Large intestine (tissue), 3 donors: Measurements from ENCODE around the gene SHBG. TPM values are rescaled to one million over a fixed set of nuclear protein-coding genes. Genes with fewer than 3 reads are reported as not detected.
"Not testable (repeated sequence)": the region's sequence is repeated elsewhere in the genome, so short reads cannot be mapped to it uniquely, and the experiment has no call there.

Experiments used
- DNase-seq, 2 donors: peaks; one replicate each; pipeline versions ENCODE4 v3.0.0 to v3.0.0-alpha.2; 2013
- H3K27ac ChIP-seq: one replicate; pipeline ENCODE4 v1.5.1; 2013; ENCODE audit warnings: low read length
- H3K27me3 ChIP-seq: 2 replicates; pipeline ENCODE4 v1.6.1; 2013; ENCODE audit warnings: low read length; ENCODE audit not compliant: control insufficient read depth, insufficient read depth
- H3K36me3 ChIP-seq: 2 replicates; pipeline ENCODE4 v1.6.1; 2013; ENCODE audit warnings: low read length; ENCODE audit not compliant: control insufficient read depth, insufficient read depth
- H3K4me1 ChIP-seq: one replicate; pipeline ENCODE4 v1.6.1; 2013; ENCODE audit warnings: low read length; ENCODE audit not compliant: control insufficient read depth, insufficient read depth
- H3K4me3 ChIP-seq: one replicate; pipeline ENCODE4 v1.5.1; 2013; ENCODE audit warnings: low read length
- H3K9me3 ChIP-seq: one replicate; pipeline ENCODE4 v1.6.1; 2013; ENCODE audit warnings: mild to moderate bottlenecking, low read depth, low read length, moderate library complexity; ENCODE audit not compliant: control insufficient read depth
- WGBS: methylation state at CpG from one replicate; pipeline ENCODE4 v1.1.5; 2013; ENCODE audit warnings: low lambda C conversion rate; ENCODE audit not compliant: insufficient coverage; 5-methylcytosine and 5-hydroxymethylcytosine counted together
- polyA plus RNA-seq: library from polyadenylated mRNA; unstranded; fragments of 120-200 nt; gene quantifications from one replicate; pipeline ENCODE4 v1.2.1, GENCODE V29; 2013

Gene SHBG
- polyA plus RNA-seq, 1 donor: 23.6 TPM

DNA sequence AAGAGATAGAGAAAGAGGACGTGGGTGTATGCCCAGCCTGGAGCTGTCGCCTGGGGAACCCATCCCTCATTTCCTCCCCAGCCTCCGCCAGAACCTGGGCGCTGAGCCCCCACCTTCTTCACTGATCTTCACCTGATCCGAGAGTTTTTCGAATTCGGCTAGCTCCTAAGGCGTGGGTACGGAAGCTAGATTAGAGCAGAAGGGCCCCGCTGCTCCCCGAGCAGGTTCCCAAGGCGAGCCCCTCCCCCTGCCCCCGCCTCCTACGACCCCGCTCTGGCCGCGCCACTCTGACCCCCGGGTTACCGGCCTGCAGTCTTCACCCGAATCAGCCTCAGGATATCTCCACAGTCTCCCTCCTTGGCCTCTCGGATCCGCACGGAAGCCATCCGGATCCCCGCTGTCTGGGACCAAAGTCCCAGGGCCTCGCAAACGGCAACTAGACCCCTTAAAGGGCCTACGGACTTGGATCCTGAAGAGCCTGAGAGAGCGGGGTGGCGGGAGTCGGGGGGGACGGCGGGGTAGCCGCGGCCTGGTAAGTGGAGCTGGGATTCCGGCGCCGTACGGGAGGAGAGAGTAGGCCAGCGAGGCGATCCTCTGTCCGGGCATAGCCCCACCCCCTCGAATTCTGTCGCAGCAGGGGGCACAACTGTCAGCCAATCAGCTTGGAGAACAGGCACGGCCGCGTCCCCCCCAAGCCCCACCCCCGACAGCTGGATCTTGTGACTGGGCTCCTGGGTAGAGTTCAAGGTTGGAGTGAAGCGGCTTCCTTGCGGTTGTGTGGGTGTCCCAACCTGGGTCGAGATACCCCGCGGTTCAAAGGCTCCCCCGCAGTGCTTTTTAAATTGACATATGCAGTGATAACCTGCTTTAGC lies 2.4 kb upstream of the SHBG start, which contains the start of gene SAT2:
Gene SAT2 (minus strand): TSS at position 572 of the 872 bp plus-strand sequence. CDS start 186 bp downstream, at position 386.
- WGBS: no CpG with 5 or more reads among the region's 54 CpGs

DNA sequence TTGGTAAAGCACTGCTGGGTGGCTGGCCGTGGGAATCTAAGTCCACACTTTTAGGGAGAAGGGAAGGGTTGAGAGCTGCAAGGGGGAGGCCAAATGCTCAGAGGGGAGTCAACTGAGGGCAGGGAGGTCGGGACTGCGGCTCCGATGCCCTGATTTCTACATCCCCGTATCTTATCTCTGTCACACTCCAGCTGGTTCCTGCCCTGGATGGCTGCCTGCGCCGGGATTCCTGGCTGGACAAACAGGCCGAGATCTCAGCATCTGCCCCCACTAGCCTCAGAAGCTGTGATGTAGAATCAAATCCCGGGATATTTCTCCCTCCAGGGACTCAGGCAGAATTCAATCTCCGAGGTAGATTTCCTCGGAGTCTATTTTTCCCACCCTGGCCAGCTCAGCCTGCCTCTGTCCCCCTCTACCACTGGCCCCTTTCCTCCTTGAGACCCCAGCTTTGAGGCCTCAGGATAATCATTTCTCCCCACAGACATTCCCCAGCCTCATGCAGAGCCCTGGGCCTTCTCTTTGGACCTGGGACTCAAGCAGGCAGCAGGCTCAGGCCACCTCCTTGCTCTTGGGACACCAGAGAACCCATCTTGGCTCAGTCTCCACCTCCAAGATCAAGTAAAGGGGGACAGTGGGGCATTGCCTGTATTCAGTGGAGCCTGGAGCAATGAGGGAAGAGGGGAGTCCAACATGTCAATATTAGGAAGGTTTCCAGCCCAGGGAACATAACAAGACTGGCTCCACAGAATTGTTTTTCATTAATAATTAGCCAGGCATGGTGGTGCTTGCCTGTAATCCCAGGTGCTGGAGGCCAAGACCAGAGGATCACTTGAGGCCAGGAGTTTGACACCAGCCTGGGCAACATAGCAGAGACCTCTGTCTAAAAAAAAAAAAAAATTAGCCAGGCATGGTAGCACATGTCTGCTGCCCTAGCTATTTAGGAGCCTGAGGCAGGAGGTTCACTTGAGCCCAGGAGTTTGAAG lies 1.8 kb downstream of the SHBG start:
- H3K4me3 ChIP-seq: no peak overlapping the region
- peak overlapping the region; percentile 80 for H3K27ac ChIP-seq
- H3K27me3 ChIP-seq: no peaks in the 10 kb centered on the region
- DNase-seq: peak in 1 of 2 donors; percentile 41
- H3K9me3 ChIP-seq: no peaks in the 10 kb centered on the region
- WGBS: no CpG with 5 or more reads among the region's 11 CpGs
- H3K36me3 ChIP-seq: peaks cover 2% of the 10 kb centered on the region
- peaks cover 46% of the 10 kb centered on the region for H3K4me1 ChIP-seq

More for the DNA sequence above, 2.4 kb upstream of the SHBG start, which contains the start of gene SAT2:
- H3K36me3 ChIP-seq: peaks cover 8% of the 10 kb centered on the region
- H3K27me3 ChIP-seq: no peaks in the 10 kb centered on the region
- peaks cover 53% of the 10 kb centered on the region for H3K4me1 ChIP-seq
- peak; percentile 96 to 97 for DNase-seq
- H3K27ac ChIP-seq: peak within 1 kb of the TSS; percentile 97
- peak within 1 kb of the TSS; percentile 85 for H3K4me3 ChIP-seq
- no peaks in the 10 kb centered on the region for H3K9me3 ChIP-seq

DNA sequence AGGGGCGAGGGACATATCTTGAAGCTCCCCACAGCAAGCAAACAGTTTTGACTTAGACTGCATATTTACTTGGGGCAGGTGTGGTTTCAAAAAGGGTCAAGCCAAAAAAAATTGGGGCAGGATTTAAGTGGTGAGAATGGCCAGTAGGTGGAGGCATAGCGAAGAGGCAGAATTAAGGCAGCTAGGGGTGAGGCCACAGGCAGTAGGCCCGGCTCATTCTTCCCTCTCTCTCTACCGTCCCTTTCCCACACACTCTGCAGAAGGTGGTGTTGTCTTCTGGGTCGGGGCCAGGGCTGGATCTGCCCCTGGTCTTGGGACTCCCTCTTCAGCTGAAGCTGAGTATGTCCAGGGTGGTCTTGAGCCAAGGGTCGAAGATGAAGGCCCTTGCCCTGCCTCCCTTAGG lies 2.6 kb downstream of the SHBG start:
- no peaks in the 10 kb centered on the region for H3K27me3 ChIP-seq
- no peak overlapping the region for H3K4me3 ChIP-seq
- no peak overlapping the region for H3K27ac ChIP-seq
- no peaks in the 10 kb centered on the region for H3K9me3 ChIP-seq
- no peaks in the 10 kb centered on the region for H3K36me3 ChIP-seq
- peaks cover 45% of the 10 kb centered on the region for H3K4me1 ChIP-seq
- 83% methylated on average over 1 of the region's 6 CpGs for WGBS
- DNase-seq: no peak

- no CpG with 5 or more reads among the region's 2 CpGs for WGBS
- Histone ChIP-seq H3K9me3 (no peaks in the 10 kb centered on the region), H3K27me3 (no peaks in the 10 kb centered on the region), H3K4me3 (no peak overlapping the region), H3K4me1 (peaks cover 42% of the 10 kb centered on the region), H3K27ac (no peak overlapping the region), H3K36me3 (no peaks in the 10 kb centered on the region)
- DNase-seq: no peak
These were observed 3.2 kb downstream of the SHBG start for GRCh38 chr17:7633093-7633492.

DNA sequence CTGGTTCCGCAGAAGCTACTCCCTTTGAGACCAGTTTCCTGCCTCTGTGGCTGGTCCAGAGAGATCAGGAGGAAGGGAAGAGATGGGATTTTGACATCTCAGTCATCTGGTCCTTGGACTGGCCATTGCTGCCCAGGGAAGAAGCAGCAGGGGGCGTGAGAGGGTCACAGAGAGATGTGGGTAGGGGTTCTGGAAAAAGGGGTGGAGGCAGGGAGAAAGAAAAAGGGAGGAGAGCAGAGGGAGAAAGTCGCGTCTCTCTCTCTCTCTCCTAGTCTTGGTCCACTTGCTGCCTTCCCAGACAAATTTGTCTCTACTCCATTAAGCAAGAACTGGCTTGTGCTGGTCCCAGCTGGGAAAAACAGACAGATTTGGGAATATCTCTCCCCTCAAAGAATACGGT lies 4.4 kb downstream of the SHBG start:
- Histone ChIP-seq H3K4me3 (no peak overlapping the region), H3K4me1 (peaks cover 34% of the 10 kb centered on the region), H3K9me3 (no peaks in the 10 kb centered on the region), H3K27me3 (no peaks in the 10 kb centered on the region), H3K36me3 (no peaks in the 10 kb centered on the region), H3K27ac (no peak overlapping the region)
- DNase-seq: peak in 1 of 2 donors; percentile 22
- no CpG with 5 or more reads among the region's 5 CpGs for WGBS

DNA sequence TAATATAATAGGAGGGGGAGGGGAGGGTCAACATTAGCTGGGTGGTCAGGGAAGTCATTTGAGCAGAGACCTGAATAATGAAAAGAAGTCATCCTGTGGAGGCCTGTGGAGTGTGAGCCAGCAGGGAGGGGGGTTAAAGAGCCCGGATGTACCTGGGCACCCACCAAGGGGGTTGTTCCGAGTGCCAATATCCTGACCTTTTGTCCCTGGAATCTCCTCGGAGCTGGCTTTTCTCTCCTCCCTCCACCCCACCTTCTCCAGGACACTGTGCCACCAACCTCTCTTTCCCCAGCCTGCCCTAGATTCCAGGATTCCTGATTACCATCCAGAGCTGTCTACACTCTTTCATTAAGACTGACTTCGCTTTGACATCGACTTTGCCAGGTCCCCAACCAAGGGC lies 6.2 kb downstream of the SHBG start:
- Histone ChIP-seq H3K4me3 (no peak overlapping the region), H3K4me1 (peaks cover 18% of the 10 kb centered on the region), H3K27ac (no peak overlapping the region), H3K27me3 (no peaks in the 10 kb centered on the region), H3K36me3 (no peaks in the 10 kb centered on the region), H3K9me3 (no peaks in the 10 kb centered on the region)
- no peak for DNase-seq
- WGBS: no CpG with 5 or more reads among the region's 5 CpGs

GRCh38 chr17:7640783-7641182 lies 10.8 kb downstream of the SHBG start:
- no peaks in the 10 kb centered on the region for H3K36me3 ChIP-seq
- no peaks in the 10 kb centered on the region for H3K4me1 ChIP-seq
- H3K4me3 ChIP-seq: no peak overlapping the region
- DNase-seq: no peak
- H3K27me3 ChIP-seq: no peaks in the 10 kb centered on the region
- H3K27ac ChIP-seq: no peak overlapping the region
- no CpG with 5 or more reads among the region's 26 CpGs for WGBS
- H3K9me3 ChIP-seq: no peaks in the 10 kb centered on the region

DNA sequence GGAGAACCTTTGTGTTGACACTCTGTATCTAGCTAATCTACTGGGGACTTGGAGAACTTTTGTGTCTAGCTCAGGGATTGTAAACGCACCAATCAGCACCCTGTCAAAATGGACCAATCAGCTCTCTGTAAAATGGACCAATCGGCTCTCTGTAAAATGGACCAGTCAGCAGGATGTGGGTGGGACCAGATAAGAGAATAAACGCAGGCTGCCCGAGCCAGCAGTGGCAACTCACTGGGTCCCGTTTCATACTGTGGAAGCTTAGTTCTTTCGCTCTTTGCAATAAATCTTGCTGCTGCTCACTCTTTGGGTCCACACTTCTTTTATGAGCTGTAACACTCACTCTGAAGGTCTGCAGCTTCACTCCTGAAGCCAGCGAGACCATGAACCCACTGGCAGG lies 11.7 kb downstream of the SHBG start:
- H3K36me3 ChIP-seq, H3K4me1 ChIP-seq, DNase-seq, H3K27ac ChIP-seq, H3K27me3 ChIP-seq, H3K4me3 ChIP-seq, H3K9me3 ChIP-seq: not testable (repeated sequence)
- WGBS: no CpG with 5 or more reads among the region's 7 CpGs

DNA sequence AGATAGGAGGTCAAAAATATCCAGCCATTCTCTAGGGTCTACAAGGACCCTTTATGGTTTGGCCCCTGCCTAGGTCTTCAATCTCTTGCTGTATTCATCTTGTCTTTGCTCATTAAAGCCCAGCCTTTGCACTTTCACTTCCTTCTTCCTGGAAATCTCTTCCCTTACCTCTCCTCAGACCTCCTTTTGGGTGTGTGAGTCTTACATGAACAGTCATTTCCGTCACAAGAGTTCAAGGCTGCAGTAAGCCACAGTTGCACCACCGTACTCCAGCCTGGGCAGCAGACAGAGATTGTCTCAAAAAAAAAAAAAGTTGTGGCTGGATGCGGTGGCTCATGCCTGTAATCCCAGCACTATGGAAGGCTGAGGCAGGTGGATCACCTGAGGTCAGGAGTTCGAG lies 14.8 kb downstream of the SHBG start:
- no peaks in the 10 kb centered on the region for H3K27me3 ChIP-seq
- no peaks in the 10 kb centered on the region for H3K4me1 ChIP-seq
- no CpG with 5 or more reads among the region's 4 CpGs for WGBS
- H3K9me3 ChIP-seq: no peaks in the 10 kb centered on the region
- no peak overlapping the region for H3K4me3 ChIP-seq
- no peak overlapping the region for H3K27ac ChIP-seq
- no peak for DNase-seq
- no peaks in the 10 kb centered on the region for H3K36me3 ChIP-seq

DNA sequence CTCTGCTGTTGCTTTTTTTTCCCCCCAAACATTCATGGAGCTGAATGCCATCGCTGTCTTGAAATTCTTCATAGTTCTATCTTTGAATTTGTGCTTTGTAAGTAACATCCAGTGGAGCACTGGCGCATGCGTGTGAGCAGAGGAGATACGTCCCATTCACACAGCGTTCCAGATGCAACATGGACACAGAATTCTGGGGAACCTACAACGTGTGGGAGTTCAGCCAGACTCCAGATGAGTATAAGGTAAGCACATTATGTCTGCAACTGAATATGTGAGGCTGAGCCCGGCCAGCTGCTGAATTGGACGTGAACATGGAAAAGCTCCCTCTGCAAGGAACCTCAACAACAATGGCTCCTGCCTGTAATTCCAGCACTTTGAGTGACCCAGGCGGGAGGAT lies 16.5 kb downstream of the SHBG start:
- WGBS: 100% methylated on average over 3 of the region's 9 CpGs
- no peak overlapping the region for H3K27ac ChIP-seq
- H3K4me3 ChIP-seq: no peak overlapping the region
- H3K4me1 ChIP-seq: peaks cover 6% of the 10 kb centered on the region
- peaks cover 15% of the 10 kb centered on the region for H3K27me3 ChIP-seq
- no peaks in the 10 kb centered on the region for H3K36me3 ChIP-seq
- peaks cover 6% of the 10 kb centered on the region for H3K9me3 ChIP-seq
- no peak for DNase-seq
